GM12878 (cell line): ENCODE data around the gene USP5. TPM values are rescaled to one million over a fixed set of nuclear protein-coding genes. Genes with fewer than 3 reads are reported as not detected.

Experiments
- ATAC-seq: fragments of 200-7000 bp; cut with Tn5 transposase; 3 replicates; pipeline ENCODE4 v1.9.1; 2020; ENCODE audit warnings: mild to moderate bottlenecking, moderate library complexity
- BruUV-seq: library from RNA; stranded (reverse); fragments of 400-500 nt; replicated peaks from 2 replicates; lab custom pipeline; 2021; lab: Mats Ljungman, UMichigan
- CTCF ChIA-PET: fragments of 300-600 bp; sonication (Branson Sonifier 250); formaldehyde crosslinking; extraction: SDS; loops from one replicate; lab custom pipeline; 2021; ENCODE audit warnings: inconsistent platforms; lab: Yijun Ruan, JAX
- POLR2A ChIA-PET: fragments of 350-600 bp; formaldehyde crosslinking; extraction: SDS; loops from one replicate; lab custom pipeline; 2021; ENCODE audit warnings: inconsistent platforms; lab: Charles Lee
- RAD21 ChIA-PET: fragments of 300-600 bp; sonication (Branson Sonifier 250); formaldehyde crosslinking; loops from one replicate; lab custom pipeline; 2023; ENCODE audit warnings: antibody characterized with exemption; ENCODE audit not compliant: unreplicated experiment; lab: Charles Lee
- SMC1A ChIA-PET: fragments of 300-600 bp; sonication (Branson Sonifier 250); formaldehyde crosslinking; loops from one replicate; lab custom pipeline; 2023; ENCODE audit not compliant: unreplicated experiment, uncharacterized antibody; lab: Charles Lee
- DNase-seq: peaks from one replicate; pipeline ENCODE4 v3.0.0-alpha.2; 2011; ENCODE audit warnings: low read depth, low spot score
- FAIRE-seq: peaks from 3 replicates; lab custom pipeline; 2011; peaks lifted over from hg19 to GRCh38; lab: Jason Lieb, UNC
- H2AFZ ChIP-seq: 2 replicates; pipeline ENCODE4 v1.6.0; 2011; ENCODE audit warnings: low read depth, low read length, control low read depth; ENCODE audit not compliant: control insufficient read depth
- H3K27ac ChIP-seq: 2 replicates; pipeline ENCODE4 v1.5.1; 2011; ENCODE audit warnings: control low read depth; ENCODE audit not compliant: control insufficient read depth, insufficient read depth
- H3K27me3 ChIP-seq, 2 experiments: replicated peaks in 1 of 2; 2 replicates each; pipeline versions ENCODE4 v1.6.0 to v1.6.1; 2011; ENCODE audit warnings: low read length in 1 of 2; ENCODE audit not compliant: control insufficient read depth in 2 of 2, insufficient read depth in 2 of 2
- H3K36me3 ChIP-seq, 2 experiments: 2 replicates each; pipeline ENCODE4 v1.5.1; 2011; ENCODE audit warnings: low read length in 1 of 2; ENCODE audit not compliant: control insufficient read depth in 2 of 2, insufficient read depth in 2 of 2
- H3K4me1 ChIP-seq: 2 replicates; pipeline ENCODE4 v1.6.1; 2011; ENCODE audit warnings: mild to moderate bottlenecking, low read length, moderate library complexity, mixed read lengths; ENCODE audit not compliant: control insufficient read depth, insufficient read depth
- H3K4me2 ChIP-seq: 2 replicates; pipeline ENCODE4 v1.6.0; 2011; ENCODE audit warnings: control low read depth; ENCODE audit not compliant: control insufficient read depth, insufficient read depth
- H3K4me3 ChIP-seq: fragments of 200-600 bp; sonication (generic); 2 replicates; pipeline ENCODE4 v1.5.1; 2016
- H3K79me2 ChIP-seq: 2 replicates; pipeline ENCODE4 v1.6.0; 2011; ENCODE audit warnings: low read length; ENCODE audit not compliant: control insufficient read depth, insufficient read depth
- H3K9ac ChIP-seq: 2 replicates; pipeline ENCODE4 v1.8.0; 2011; ENCODE audit warnings: low read length, control low read depth, mixed read lengths; ENCODE audit not compliant: control insufficient read depth, insufficient read depth
- H3K9me3 ChIP-seq: replicated peaks from 3 replicates; pipeline ENCODE4 v1.5.1; 2011; ENCODE audit warnings: mild to moderate bottlenecking, low read length; ENCODE audit not compliant: control insufficient read depth, insufficient read depth
- H4K20me1 ChIP-seq: 2 replicates; pipeline ENCODE4 v1.6.0; 2011; ENCODE audit not compliant: control insufficient read depth, insufficient read depth
- BHLHE40 ChIP-seq, 2 experiments: fragments of 450-650 bp in 1 of 2; IDR thresholded peaks; 2 replicates each; pipeline ENCODE4 v1.6.1; 2011 to 2017; ENCODE audit warnings: low read depth in 2 of 2, borderline replicate concordance in 1 of 2, improper control_type of control experiment in 1 of 2, low read length in 1 of 2, mild to moderate bottlenecking in 1 of 2
- BRCA1 ChIP-seq: IDR thresholded peaks from 2 replicates; pipeline ENCODE4 v1.6.1; 2011; ENCODE audit warnings: low read depth, low read length, improper control_type of control experiment
- CEBPB ChIP-seq, 2 experiments: fragments of 150-350 bp in 1 of 2; IDR thresholded peaks; 2 replicates each; pipeline ENCODE4 v1.6.1; 2012 to 2014; ENCODE audit warnings: low read depth in 2 of 2, low read length in 2 of 2, borderline replicate concordance in 1 of 2, inconsistent platforms in 1 of 2
- CHD4 ChIP-seq: fragments of 200-600 bp; sonication (generic); IDR thresholded peaks from 2 replicates; pipeline ENCODE4 v1.6.1; 2016; ENCODE audit warnings: mild to moderate bottlenecking
- GABPA ChIP-seq: IDR thresholded peaks from 2 replicates; pipeline ENCODE4 v1.6.1; 2014; ENCODE audit warnings: antibody characterized with exemption, low read depth, mild to moderate bottlenecking, inconsistent platforms
- HCFC1 ChIP-seq: fragments of 150-350 bp; IDR thresholded peaks from 2 replicates; pipeline ENCODE4 v1.6.1; 2014; ENCODE audit warnings: low read length
- HDAC2 ChIP-seq: fragments of 200-600 bp; sonication (generic); IDR thresholded peaks from 2 replicates; pipeline ENCODE4 v1.6.1; 2017
- JUNB ChIP-seq: IDR thresholded peaks from 2 replicates; pipeline ENCODE4 v1.6.1; 2016; ENCODE audit warnings: antibody characterized with exemption, mild to moderate bottlenecking
- MYB ChIP-seq: fragments of 150-350 bp; IDR thresholded peaks from 2 replicates; pipeline ENCODE4 v1.6.1; 2014; ENCODE audit warnings: mild to moderate bottlenecking, low read depth, low read length, borderline replicate concordance
- NFIC ChIP-seq: IDR thresholded peaks from 2 replicates; pipeline ENCODE4 v1.6.1; 2012; ENCODE audit warnings: low read depth, mild to moderate bottlenecking, inconsistent platforms, low read length, moderate library complexity
- RAD51 ChIP-seq: fragments of 450-650 bp; IDR thresholded peaks from 2 replicates; pipeline ENCODE4 v1.6.1; 2016; ENCODE audit warnings: moderate library complexity, mild to moderate bottlenecking, inconsistent platforms
- STAT3 ChIP-seq: IDR thresholded peaks from 2 replicates; pipeline ENCODE4 v1.6.1; 2011; ENCODE audit warnings: low read depth, low read length, improper control_type of control experiment
- SUPT20H ChIP-seq: IDR thresholded peaks from 2 replicates; pipeline ENCODE4 v1.6.1; 2011; ENCODE audit warnings: low read depth, mild to moderate bottlenecking, low read length, moderate library complexity, borderline replicate concordance; ENCODE audit not compliant: control insufficient read depth
- TCF12 ChIP-seq: IDR thresholded peaks from 2 replicates; pipeline ENCODE4 v1.6.1; 2011; ENCODE audit warnings: low read depth, mild to moderate bottlenecking, low read length
- TCF7 ChIP-seq: IDR thresholded peaks from 2 replicates; pipeline ENCODE4 v1.6.1; 2014; ENCODE audit warnings: antibody characterized with exemption, borderline replicate concordance
- ZBED1 ChIP-seq: IDR thresholded peaks from 2 replicates; pipeline ENCODE4 v1.6.1; 2016; ENCODE audit warnings: borderline replicate concordance
- WGBS: methylation state at CpG from one replicate; pipeline ENCODE4 v1.1.6; 2016; ENCODE audit warnings: low lambda C conversion rate; ENCODE audit not compliant: insufficient replicate concordance, insufficient coverage; ENCODE audit errors: missing lambda C conversion rate; 5-methylcytosine and 5-hydroxymethylcytosine counted together
- in situ Hi-C: fragments of 300-500 bp; cut with MboI; formaldehyde crosslinking; loops from 9 replicates; pipeline ENCODE4 v1.14.3; 2018; ENCODE audit warnings: mixed read lengths
- intact Hi-C: fragments of 100-400 bp; cut with micrococcal nuclease; formaldehyde crosslinking; loops from one replicate; pipeline ENCODE4 v1.14.2; 2022; ENCODE audit not compliant: unreplicated experiment
- polyA plus RNA-seq, 11 experiments: library from polyadenylated mRNA; depleted of rRNA in 4 of 11; unstranded in 6 of 11; stranded (reverse) in 5 of 11; fragments of >200 nt; fragmentation: Nextera tagmentation in 4 of 11; fragmentation: Illumina TruSeq in 1 of 11; extraction: Ambion mirVana in 4 of 11; extraction: Trizol in 1 of 11; gene quantifications; 1 replicate in 1 of 11; 2 replicates in 10 of 11; pipeline versions ENCODE4 v1.2.1 to v1.2.3, GENCODE V29; 2011 to 2016; ENCODE audit warnings: inconsistent platforms in 2 of 11, missing spikeins in 2 of 11, low read depth in 1 of 11
- total RNA-seq, 4 experiments: library from RNA; depleted of rRNA in 3 of 4; stranded (reverse); fragments of >200 nt in 3 of 4; fragmentation: Illumina TruSeq in 1 of 4; extraction: Trizol in 1 of 4; gene quantifications; 2 replicates each; pipeline versions ENCODE4 v1.2.1 to v1.2.3, GENCODE V29; 2013 to 2021
- TF ChIP-seq, protein P1 (sequence below): IDR thresholded peaks from 2 replicates; pipeline ENCODE4 v1.6.1; 2011; ENCODE audit warnings: mild to moderate bottlenecking, low read depth, low read length, moderate library complexity; ENCODE audit not compliant: insufficient replicate concordance
- TF ChIP-seq, protein P2 (sequence below), 3 experiments: IDR thresholded peaks in 2 of 3; conservative IDR thresholded peaks in 1 of 3; 2 replicates each; pipeline ENCODE4 v1.5.1; 2011; ENCODE audit warnings: low read depth in 3 of 3, low read length in 3 of 3, mild to moderate bottlenecking in 3 of 3, control low read depth in 2 of 3, moderate library complexity in 2 of 3, inconsistent platforms in 1 of 3, mixed read lengths in 1 of 3; ENCODE audit not compliant: control insufficient read depth in 2 of 3, insufficient read depth in 1 of 3; ENCODE audit errors: extremely low read depth in 1 of 3
- TF ChIP-seq, protein P3 (sequence below): IDR thresholded peaks from 2 replicates; pipeline ENCODE4 v1.6.1; 2011; ENCODE audit warnings: borderline replicate concordance, low read depth, mild to moderate bottlenecking, moderate library complexity, low read length; ENCODE audit not compliant: insufficient read depth, poor library complexity, severe bottlenecking

Gene USP5
- total and polyA plus RNA-seq, 10 of the 15 experiments (the other 5 are each of a cell fraction or from before 2014, with no cell fraction given), result 2.5 to 124 (median 74.6) TPM

DNA sequence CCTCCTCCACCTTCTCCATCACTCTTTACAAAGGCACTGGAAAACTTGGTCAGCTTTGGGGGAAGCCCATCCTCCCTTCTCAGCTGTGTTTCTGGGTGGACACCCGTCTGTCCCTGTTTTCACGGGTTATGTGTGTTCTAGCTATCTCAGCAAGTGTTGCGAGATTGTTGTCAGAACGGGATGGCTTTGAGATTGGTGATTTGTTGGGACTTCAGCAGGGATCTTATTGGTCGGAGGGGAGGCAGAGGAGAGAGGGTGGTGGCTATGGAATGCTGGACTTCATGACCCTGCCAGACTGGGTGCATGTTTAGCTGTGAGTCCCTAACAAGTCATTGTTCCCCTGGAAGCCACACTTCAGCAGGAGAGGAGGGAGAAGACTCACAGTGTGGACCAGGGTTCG, 2.1 kb downstream of the USP5 start:
- Histone ChIP-seq H3K4me2 (no peak overlapping the region), H3K27ac (no peak overlapping the region), H3K9me3 (no peaks in the 10 kb centered on the region), H2AFZ (no peak overlapping the region), H3K4me1 (peaks cover 20% of the 10 kb centered on the region), H3K27me3 (no peaks in the 10 kb centered on the region), H3K79me2 (peaks cover 38% of the 10 kb centered on the region), H3K36me3 (peaks cover 24 to 32% of the 10 kb centered on the region in 2 experiments), H3K9ac (no peak overlapping the region), H4K20me1 (no peaks in the 10 kb centered on the region), H3K4me3 (no peak overlapping the region)
- ChIA-PET CTCF (interaction anchor here (3.4 to 9.9 kb wide), 3 partner anchors 15 to 37 kb away, joined by 22 to 173 read pairs (median 72); partner anchors contain the start of genes SPSB2 and TPI1), SMC1A (interaction anchor here (1.5 to 4.8 kb wide), 3 partner anchors 13 to 38 kb away, joined by 4 to 42 read pairs (median 26); partner anchors contain the start of genes SPSB2 and TPI1), RAD21 (interaction anchor here (4.3 to 5.6 kb wide), 2 partner anchors 14 to 19 kb away, joined by 41 to 42 read pairs; partner anchors contain the start of genes SPSB2 and TPI1), POLR2A (interaction anchor here (5.0 to 8.9 kb wide), 2 partner anchors 13 to 18 kb away, joined by 52 to 84 read pairs; partner anchors contain the start of genes SPSB2 and TPI1)
- ATAC-seq (no peak), DNase-seq (no peak), FAIRE-seq (no peak)
- intact Hi-C loops (loop anchor here (5.0 kb wide), 1 partner anchor 167 kb away; the partner anchor contains the start of gene ZNF384), in situ Hi-C loops (no loop called here)
- WGBS, result 77% methylated on average over 6 of the region's 6 CpGs
- BruUV-seq, result no TSS peak
- TF ChIP-seq RAD51, result no peak
- TF ChIP-seq, protein P1, sequence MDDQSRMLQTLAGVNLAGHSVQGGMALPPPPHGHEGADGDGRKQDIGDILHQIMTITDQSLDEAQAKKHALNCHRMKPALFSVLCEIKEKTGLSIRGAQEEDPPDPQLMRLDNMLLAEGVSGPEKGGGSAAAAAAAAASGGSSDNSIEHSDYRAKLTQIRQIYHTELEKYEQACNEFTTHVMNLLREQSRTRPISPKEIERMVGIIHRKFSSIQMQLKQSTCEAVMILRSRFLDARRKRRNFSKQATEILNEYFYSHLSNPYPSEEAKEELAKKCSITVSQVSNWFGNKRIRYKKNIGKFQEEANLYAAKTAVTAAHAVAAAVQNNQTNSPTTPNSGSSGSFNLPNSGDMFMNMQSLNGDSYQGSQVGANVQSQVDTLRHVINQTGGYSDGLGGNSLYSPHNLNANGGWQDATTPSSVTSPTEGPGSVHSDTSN, result no peak
- no peak for TF ChIP-seq CHD4
- TF ChIP-seq, protein P2, sequence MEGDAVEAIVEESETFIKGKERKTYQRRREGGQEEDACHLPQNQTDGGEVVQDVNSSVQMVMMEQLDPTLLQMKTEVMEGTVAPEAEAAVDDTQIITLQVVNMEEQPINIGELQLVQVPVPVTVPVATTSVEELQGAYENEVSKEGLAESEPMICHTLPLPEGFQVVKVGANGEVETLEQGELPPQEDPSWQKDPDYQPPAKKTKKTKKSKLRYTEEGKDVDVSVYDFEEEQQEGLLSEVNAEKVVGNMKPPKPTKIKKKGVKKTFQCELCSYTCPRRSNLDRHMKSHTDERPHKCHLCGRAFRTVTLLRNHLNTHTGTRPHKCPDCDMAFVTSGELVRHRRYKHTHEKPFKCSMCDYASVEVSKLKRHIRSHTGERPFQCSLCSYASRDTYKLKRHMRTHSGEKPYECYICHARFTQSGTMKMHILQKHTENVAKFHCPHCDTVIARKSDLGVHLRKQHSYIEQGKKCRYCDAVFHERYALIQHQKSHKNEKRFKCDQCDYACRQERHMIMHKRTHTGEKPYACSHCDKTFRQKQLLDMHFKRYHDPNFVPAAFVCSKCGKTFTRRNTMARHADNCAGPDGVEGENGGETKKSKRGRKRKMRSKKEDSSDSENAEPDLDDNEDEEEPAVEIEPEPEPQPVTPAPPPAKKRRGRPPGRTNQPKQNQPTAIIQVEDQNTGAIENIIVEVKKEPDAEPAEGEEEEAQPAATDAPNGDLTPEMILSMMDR (IDR thresholded peaks at IDR 0.05 in 2 of 3, conservative IDR thresholded peaks at IDR 0.05 in 1 of 3; ENCODE audit: control insufficient read depth in 2 of 3, extremely low read depth in 1 of 3, insufficient read depth in 1 of 3, low read depth in 3 of 3, low read length in 3 of 3), result no peak
- TF ChIP-seq JUNB, result no peak
- TF ChIP-seq, protein P3, sequence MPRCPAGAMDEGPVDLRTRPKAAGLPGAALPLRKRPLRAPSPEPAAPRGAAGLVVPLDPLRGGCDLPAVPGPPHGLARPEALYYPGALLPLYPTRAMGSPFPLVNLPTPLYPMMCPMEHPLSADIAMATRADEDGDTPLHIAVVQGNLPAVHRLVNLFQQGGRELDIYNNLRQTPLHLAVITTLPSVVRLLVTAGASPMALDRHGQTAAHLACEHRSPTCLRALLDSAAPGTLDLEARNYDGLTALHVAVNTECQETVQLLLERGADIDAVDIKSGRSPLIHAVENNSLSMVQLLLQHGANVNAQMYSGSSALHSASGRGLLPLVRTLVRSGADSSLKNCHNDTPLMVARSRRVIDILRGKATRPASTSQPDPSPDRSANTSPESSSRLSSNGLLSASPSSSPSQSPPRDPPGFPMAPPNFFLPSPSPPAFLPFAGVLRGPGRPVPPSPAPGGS, result no peak
- no peak for TF ChIP-seq TCF7
- TF ChIP-seq CEBPB (IDR thresholded peaks at IDR 0.05; ENCODE audit: borderline replicate concordance in 1 of 2, low read depth in 2 of 2, low read length in 2 of 2), result no peak
- TF ChIP-seq STAT3, result no peak
- no peak for TF ChIP-seq MYB
- no peak for TF ChIP-seq SUPT20H
- TF ChIP-seq BRCA1, result no peak
- no peak for TF ChIP-seq ZBED1
- TF ChIP-seq BHLHE40 (IDR thresholded peaks at IDR 0.05; ENCODE audit: borderline replicate concordance in 1 of 2, low read depth in 2 of 2, low read length in 1 of 2), result no peak
- no peak for TF ChIP-seq TCF12
- TF ChIP-seq HCFC1, result no peak
- TF ChIP-seq HDAC2, result no peak
- no peak for TF ChIP-seq NFIC
- TF ChIP-seq GABPA, result no peak
